HEK293 (cell line): Measurements from ENCODE around the gene C7orf57.

Source experiments
- CTCF ChIA-PET: fragments of 350-600 bp; formaldehyde crosslinking; extraction: SDS; loops from one replicate; lab custom pipeline; 2021; ENCODE audit warnings: antibody characterized with exemption; lab: Yijun Ruan, JAX
- POLR2A ChIA-PET: fragments of 300-600 bp; formaldehyde crosslinking; extraction: SDS; loops from one replicate; lab custom pipeline; 2020; ENCODE audit warnings: antibody characterized with exemption, inconsistent platforms; lab: Yijun Ruan, JAX
- H3K27ac ChIP-seq: fragments of 200-500 bp; sonication (Bioruptor generic); 2 replicates; pipeline ENCODE4 v1.5.1; 2014; ENCODE audit warnings: low read depth, low read length, control low read depth, inconsistent platforms; ENCODE audit errors: extremely low read depth
- H3K36me3 ChIP-seq, 2 experiments: fragments of 200-500 bp in 1 of 2; sonication (Bioruptor generic) in 1 of 2; 1 replicate in 1 of 2; 2 replicates in 1 of 2; pipeline ENCODE4 v1.5.1; 2014 to 2017; ENCODE audit warnings: inconsistent platforms in 2 of 2, low read length in 2 of 2; ENCODE audit not compliant: control insufficient read depth in 2 of 2, insufficient read depth in 1 of 2
- H3K4me1 ChIP-seq: fragments of 200-500 bp; sonication (Bioruptor generic); 2 replicates; pipeline ENCODE4 v1.5.1; 2014; ENCODE audit warnings: mild to moderate bottlenecking, low read length, inconsistent platforms; ENCODE audit not compliant: control insufficient read depth, insufficient read depth
- H3K4me3 ChIP-seq: 2 replicates; pipeline ENCODE4 v1.5.1; 2011; ENCODE audit warnings: low read depth, mild to moderate bottlenecking, control low read depth, low read length, moderate library complexity
- H3K9me3 ChIP-seq: fragments of 200-500 bp; sonication (Bioruptor generic); 2 replicates; pipeline ENCODE4 v1.5.1; 2014; ENCODE audit warnings: low read depth, low read length, inconsistent platforms; ENCODE audit not compliant: control insufficient read depth, insufficient read depth
- FEZF1 ChIP-seq: fragments of 450-650 bp; formaldehyde crosslinking; IDR thresholded peaks from 2 replicates; pipeline ENCODE4 v1.5.1; 2016; ENCODE audit warnings: missing biosample characterization, missing genetic modification characterization
- GLI2 ChIP-seq: fragments of 450-650 bp; formaldehyde crosslinking; IDR thresholded peaks from 2 replicates; pipeline ENCODE4; 2017; ENCODE audit warnings: missing biosample characterization, missing genetic modification characterization, low read depth, borderline replicate concordance
- GLIS2 ChIP-seq: fragments of 450-650 bp; formaldehyde crosslinking; IDR thresholded peaks from 2 replicates; pipeline ENCODE4 v1.5.1; 2016; ENCODE audit warnings: missing biosample characterization, missing genetic modification characterization
- KLF1 ChIP-seq: fragments of 450-650 bp; formaldehyde crosslinking; IDR thresholded peaks from 2 replicates; pipeline ENCODE4 v1.5.1; 2016; ENCODE audit warnings: missing biosample characterization, missing genetic modification characterization
- KLF9 ChIP-seq: fragments of 450-650 bp; formaldehyde crosslinking; IDR thresholded peaks from 2 replicates; pipeline ENCODE4 v1.5.1; 2016; ENCODE audit warnings: missing biosample characterization, missing genetic modification characterization, low read depth
- PRDM1 ChIP-seq: fragments of 450-650 bp; formaldehyde crosslinking; IDR thresholded peaks from 2 replicates; pipeline ENCODE4; 2016; ENCODE audit warnings: missing biosample characterization, missing genetic modification characterization
- SCRT1 ChIP-seq: fragments of 450-650 bp; formaldehyde crosslinking; IDR thresholded peaks from 2 replicates; pipeline ENCODE4 v1.5.1; 2016; ENCODE audit warnings: missing biosample characterization, missing genetic modification characterization, borderline replicate concordance
- TRIM28 ChIP-seq: IDR thresholded peaks from 2 replicates; pipeline ENCODE4 v1.6.1; 2011; ENCODE audit warnings: low read length, control low read depth, borderline replicate concordance
- ZFP37 ChIP-seq: fragments of 450-650 bp; formaldehyde crosslinking; IDR thresholded peaks from 2 replicates; pipeline ENCODE4 v1.5.1; 2016; ENCODE audit warnings: missing biosample characterization, missing genetic modification characterization
- ZNF132 ChIP-seq: fragments of 450-650 bp; formaldehyde crosslinking; IDR thresholded peaks from 2 replicates; pipeline ENCODE4 v1.5.1; 2017; ENCODE audit warnings: missing biosample characterization, missing genetic modification characterization, borderline replicate concordance
- ZNF138 ChIP-seq: fragments of 450-650 bp; formaldehyde crosslinking; IDR thresholded peaks from 2 replicates; pipeline ENCODE4 v1.5.1; 2016; ENCODE audit warnings: missing biosample characterization, missing genetic modification characterization, borderline replicate concordance
- ZNF211 ChIP-seq: fragments of 450-650 bp; formaldehyde crosslinking; IDR thresholded peaks from 2 replicates; pipeline ENCODE4 v1.5.1; 2016; ENCODE audit warnings: low read depth, missing biosample characterization, missing genetic modification characterization
- ZNF274 ChIP-seq, 2 experiments: fragments of 200-500 bp in 1 of 2; fragments of 450-650 bp in 1 of 2; sonication (Bioruptor generic) in 1 of 2; formaldehyde crosslinking in 1 of 2; IDR thresholded peaks; 2 replicates each; pipeline versions ENCODE4 v1.5.1 to v1.6.1; 2014 to 2016; ENCODE audit warnings: borderline replicate concordance in 1 of 2, inconsistent platforms in 1 of 2, low read length in 1 of 2, missing biosample characterization in 1 of 2, missing genetic modification characterization in 1 of 2
- ZNF280D ChIP-seq: fragments of 450-650 bp; formaldehyde crosslinking; IDR thresholded peaks from 2 replicates; pipeline ENCODE4 v1.5.1; 2016; ENCODE audit warnings: missing biosample characterization, missing genetic modification characterization
- ZNF302 ChIP-seq: fragments of 450-650 bp; formaldehyde crosslinking; IDR thresholded peaks from 2 replicates; pipeline ENCODE4 v1.5.1; 2016; ENCODE audit warnings: missing biosample characterization, missing genetic modification characterization, low read depth
- ZNF37A ChIP-seq: fragments of 450-650 bp; IDR thresholded peaks from 2 replicates; pipeline ENCODE4 v1.5.1; 2018; ENCODE audit warnings: missing biosample characterization, missing genetic modification characterization
- ZNF423 ChIP-seq: fragments of 450-650 bp; formaldehyde crosslinking; IDR thresholded peaks from 2 replicates; pipeline ENCODE4 v1.5.1; 2016; ENCODE audit warnings: missing biosample characterization, missing genetic modification characterization
- ZNF530 ChIP-seq: fragments of 450-650 bp; formaldehyde crosslinking; IDR thresholded peaks from 2 replicates; pipeline ENCODE4 v1.5.1; 2016; ENCODE audit warnings: low read depth, missing biosample characterization, missing genetic modification characterization
- ZNF558 ChIP-seq: fragments of 450-650 bp; formaldehyde crosslinking; IDR thresholded peaks from 2 replicates; pipeline ENCODE4 v1.5.1; 2016; ENCODE audit warnings: missing biosample characterization, missing genetic modification characterization
- ZNF560 ChIP-seq: fragments of 450-650 bp; formaldehyde crosslinking; IDR thresholded peaks from 2 replicates; pipeline ENCODE4 v1.5.1; 2017; ENCODE audit warnings: missing biosample characterization, missing genetic modification characterization, borderline replicate concordance
- ZNF561 ChIP-seq: fragments of 450-650 bp; IDR thresholded peaks from 2 replicates; pipeline ENCODE4 v1.5.1; 2018; ENCODE audit warnings: missing biosample characterization, missing genetic modification characterization, borderline replicate concordance
- ZNF580 ChIP-seq: fragments of 450-650 bp; formaldehyde crosslinking; IDR thresholded peaks from 2 replicates; pipeline ENCODE4 v1.5.1; 2016; ENCODE audit warnings: missing biosample characterization, missing genetic modification characterization
- ZNF658 ChIP-seq: fragments of 450-650 bp; formaldehyde crosslinking; IDR thresholded peaks from 2 replicates; pipeline ENCODE4; 2016; ENCODE audit warnings: missing biosample characterization, missing genetic modification characterization
- ZNF677 ChIP-seq: fragments of 450-650 bp; IDR thresholded peaks from 2 replicates; pipeline ENCODE4 v1.5.0; 2018; ENCODE audit warnings: missing biosample characterization, mild to moderate bottlenecking, missing genetic modification characterization, moderate library complexity
- TF ChIP-seq, protein P1 (sequence below): IDR thresholded peaks from 2 replicates; pipeline ENCODE4 v1.6.1; 2011; ENCODE audit warnings: mild to moderate bottlenecking, low read depth, low read length, borderline replicate concordance
- TF ChIP-seq, protein P2 (sequence below): fragments of 450-650 bp; formaldehyde crosslinking; IDR thresholded peaks from 2 replicates; pipeline ENCODE4 v1.5.1; 2016; ENCODE audit warnings: missing biosample characterization, missing genetic modification characterization

The C7orf57 gene

DNA sequence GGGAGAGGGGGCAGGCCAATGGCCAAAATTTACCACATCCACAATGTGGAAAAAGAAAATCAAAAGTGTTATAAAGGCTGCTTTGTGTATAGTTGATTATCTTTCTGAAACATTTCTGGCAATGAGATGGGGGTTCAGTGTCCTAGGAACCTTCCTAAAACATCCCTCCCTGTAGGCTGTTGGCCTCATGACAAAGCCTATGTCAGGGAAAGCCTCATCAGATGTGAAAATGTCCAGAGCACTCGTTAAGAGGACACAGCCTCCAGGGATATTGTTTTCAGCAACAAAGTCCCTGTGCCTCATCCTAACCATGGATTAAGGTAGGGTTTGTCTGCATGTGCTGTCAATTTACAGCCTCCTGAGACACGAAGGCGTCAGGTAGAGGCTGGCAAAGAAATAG lies 23.4 kb upstream of the C7orf57 start:
- TF ChIP-seq, protein P1, sequence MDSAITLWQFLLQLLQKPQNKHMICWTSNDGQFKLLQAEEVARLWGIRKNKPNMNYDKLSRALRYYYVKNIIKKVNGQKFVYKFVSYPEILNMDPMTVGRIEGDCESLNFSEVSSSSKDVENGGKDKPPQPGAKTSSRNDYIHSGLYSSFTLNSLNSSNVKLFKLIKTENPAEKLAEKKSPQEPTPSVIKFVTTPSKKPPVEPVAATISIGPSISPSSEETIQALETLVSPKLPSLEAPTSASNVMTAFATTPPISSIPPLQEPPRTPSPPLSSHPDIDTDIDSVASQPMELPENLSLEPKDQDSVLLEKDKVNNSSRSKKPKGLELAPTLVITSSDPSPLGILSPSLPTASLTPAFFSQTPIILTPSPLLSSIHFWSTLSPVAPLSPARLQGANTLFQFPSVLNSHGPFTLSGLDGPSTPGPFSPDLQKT, result no peak
- no peak for TF ChIP-seq SCRT1 (tag by site-specific recombination)
- TF ChIP-seq KLF1 (tag by site-specific recombination), result no peak
- no peak for TF ChIP-seq TRIM28
- no peak for TF ChIP-seq ZNF530 (tag by site-specific recombination)
- no peak for TF ChIP-seq ZNF302
- POLR2A ChIA-PET, result no interaction called here
- Histone ChIP-seq H3K9me3 (no peaks in the 10 kb centered on the region), H3K36me3 (no peaks in the 10 kb centered on the region), H3K27ac (no peak overlapping the region), H3K4me3 (no peak overlapping the region), H3K4me1 (no peaks in the 10 kb centered on the region)
- CTCF ChIA-PET, result interaction anchor here (0.9 to 1.3 kb wide), 2 partner anchors 13 to 67 kb away, joined by 3 to 4 read pairs; no protein-coding TSS in a partner anchor

GRCh38 chr7:48016641-48017040 lies 18.7 kb upstream of the C7orf57 start:
- H3K4me3 ChIP-seq, result no peak overlapping the region
- POLR2A ChIA-PET, result no interaction called here
- H3K27ac ChIP-seq, result no peak overlapping the region
- no peaks in the 10 kb centered on the region for H3K9me3 ChIP-seq
- no peak for TF ChIP-seq ZNF302
- TF ChIP-seq GLIS2 (tag by site-specific recombination), result no peak
- TF ChIP-seq FEZF1 (tag by site-specific recombination), result no peak
- no peak for TF ChIP-seq ZNF560 (tag by site-specific recombination)
- TF ChIP-seq ZNF280D (tag by site-specific recombination), result no peak
- TF ChIP-seq ZNF677 (tag by site-specific recombination), result no peak
- no peak for TF ChIP-seq ZNF580 (tag by site-specific recombination)
- TF ChIP-seq ZNF423, result no peak
- no peak for TF ChIP-seq ZNF561
- no peak for TF ChIP-seq ZNF132 (tag by site-specific recombination)
- no peak for TF ChIP-seq ZNF37A (tag by site-specific recombination)
- TF ChIP-seq KLF1 (tag by site-specific recombination), result no peak
- TF ChIP-seq PRDM1, result no peak
- no peak for TF ChIP-seq GLI2 (tag by site-specific recombination)
- no peaks in the 10 kb centered on the region for H3K36me3 ChIP-seq
- CTCF ChIA-PET, result no interaction called here
- no peaks in the 10 kb centered on the region for H3K4me1 ChIP-seq

GRCh38 chr7:48017674-48018073 lies 17.7 kb upstream of the C7orf57 start:
- Histone ChIP-seq H3K27ac (no peak overlapping the region), H3K36me3 (no peaks in the 10 kb centered on the region), H3K4me1 (no peaks in the 10 kb centered on the region), H3K4me3 (no peak overlapping the region), H3K9me3 (no peaks in the 10 kb centered on the region)
- ChIA-PET POLR2A (no interaction called here), CTCF (no interaction called here)
- no peak for TF ChIP-seq ZNF558 (tag by site-specific recombination)
- TF ChIP-seq ZNF211 (tag by site-specific recombination), result no peak
- TF ChIP-seq ZNF658 (tag by site-specific recombination), result no peak
- no peak for TF ChIP-seq ZFP37 (tag by site-specific recombination)
- TF ChIP-seq KLF9 (tag by site-specific recombination), result no peak
- TF ChIP-seq, protein P2, sequence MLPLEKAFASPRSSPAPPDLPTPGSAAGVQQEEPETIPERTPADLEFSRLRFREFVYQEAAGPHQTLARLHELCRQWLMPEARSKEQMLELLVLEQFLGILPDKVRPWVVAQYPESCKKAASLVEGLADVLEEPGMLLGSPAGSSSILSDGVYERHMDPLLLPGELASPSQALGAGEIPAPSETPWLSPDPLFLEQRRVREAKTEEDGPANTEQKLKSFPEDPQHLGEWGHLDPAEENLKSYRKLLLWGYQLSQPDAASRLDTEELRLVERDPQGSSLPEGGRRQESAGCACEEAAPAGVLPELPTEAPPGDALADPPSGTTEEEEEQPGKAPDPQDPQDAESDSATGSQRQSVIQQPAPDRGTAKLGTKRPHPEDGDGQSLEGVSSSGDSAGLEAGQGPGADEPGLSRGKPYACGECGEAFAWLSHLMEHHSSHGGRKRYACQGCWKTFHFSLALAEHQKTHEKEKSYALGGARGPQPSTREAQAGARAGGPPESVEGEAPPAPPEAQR, result no peak
- no peak for TF ChIP-seq ZNF138
- no peak for TF ChIP-seq ZNF274 (IDR thresholded peaks at IDR 0.05; ENCODE audit: low read length)
- TF ChIP-seq ZNF274 (tag by site-specific recombination; IDR thresholded peaks at IDR 0.05; ENCODE audit: borderline replicate concordance), result no peak
